Measurements from ENCODE around the gene USP4.
A peak's percentile ranks its signal among the peaks of the same experiment; 100 is the strongest.

USP4 gene

DNA sequence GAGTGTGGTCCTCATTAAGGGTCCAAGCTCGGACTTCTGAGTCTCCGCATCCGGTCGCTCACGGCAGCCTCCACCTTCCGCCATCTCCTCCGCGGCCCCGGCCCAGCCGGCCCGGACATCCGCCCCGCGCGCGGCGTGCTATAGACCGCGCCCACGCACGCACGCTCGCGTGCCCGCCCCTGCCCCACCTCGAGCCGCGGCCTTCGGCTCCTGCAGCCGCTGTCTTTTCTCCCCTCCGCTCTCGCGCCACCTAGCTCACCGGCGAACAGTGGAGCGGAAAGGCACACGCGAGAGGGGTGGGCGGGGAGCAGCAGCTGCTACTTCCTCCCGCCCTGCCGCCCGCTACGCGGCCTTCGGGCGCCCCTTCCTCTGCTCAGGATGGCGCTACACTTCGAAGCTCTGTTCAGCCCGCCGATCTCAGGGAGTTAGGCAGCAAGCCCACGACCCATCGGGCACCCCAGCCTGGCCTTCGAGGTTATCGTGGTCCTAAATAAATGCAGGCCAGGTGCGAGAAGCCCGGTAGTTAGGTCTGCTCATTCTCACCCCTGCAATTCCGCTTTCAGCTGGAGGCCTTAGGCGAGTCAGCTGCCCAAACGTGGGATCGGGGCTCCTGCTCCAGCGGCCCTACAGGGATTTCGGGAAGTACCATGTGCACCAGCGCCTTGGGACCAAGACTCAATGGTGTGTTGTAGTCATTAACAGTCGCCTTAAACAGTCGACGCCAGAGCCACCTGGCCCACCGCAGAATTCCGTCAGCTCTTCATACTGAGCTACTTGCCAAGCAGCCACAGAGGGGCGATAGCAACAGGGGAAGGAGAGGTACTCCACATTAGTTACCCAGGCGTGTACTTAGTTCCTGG, at the start of gene USP4:
Gene USP4, minus strand, starts transcription at position 113 of the 860 bp plus-strand sequence. Its CDS starts 29 bp downstream, at position 84.
- Histone ChIP-seq H3K27ac (peak within 1 kb of the TSS; percentile 87), H3K27me3 (no peaks in the 10 kb centered on the region), H3K36me3 (peaks cover 6 to 18% (median 16%) of the 10 kb centered on the region in 3 donors), H3K4me3 (peak within 1 kb of the TSS; percentile 76 to 83), H3K4me1 (peaks cover 0 to 38% (median 11%) of the 10 kb centered on the region in 4 donors), H3K9me3 (no peaks in the 10 kb centered on the region)
- intact Hi-C loops (cut with DNase I; ENCODE audit: low total_unique reads): loop anchor here (5.0 to 10.0 kb wide), 2 partner anchors 107 to 165 kb away; partner anchors contain the start of gene KLHDC8B
- TF ChIP-seq, protein P1, sequence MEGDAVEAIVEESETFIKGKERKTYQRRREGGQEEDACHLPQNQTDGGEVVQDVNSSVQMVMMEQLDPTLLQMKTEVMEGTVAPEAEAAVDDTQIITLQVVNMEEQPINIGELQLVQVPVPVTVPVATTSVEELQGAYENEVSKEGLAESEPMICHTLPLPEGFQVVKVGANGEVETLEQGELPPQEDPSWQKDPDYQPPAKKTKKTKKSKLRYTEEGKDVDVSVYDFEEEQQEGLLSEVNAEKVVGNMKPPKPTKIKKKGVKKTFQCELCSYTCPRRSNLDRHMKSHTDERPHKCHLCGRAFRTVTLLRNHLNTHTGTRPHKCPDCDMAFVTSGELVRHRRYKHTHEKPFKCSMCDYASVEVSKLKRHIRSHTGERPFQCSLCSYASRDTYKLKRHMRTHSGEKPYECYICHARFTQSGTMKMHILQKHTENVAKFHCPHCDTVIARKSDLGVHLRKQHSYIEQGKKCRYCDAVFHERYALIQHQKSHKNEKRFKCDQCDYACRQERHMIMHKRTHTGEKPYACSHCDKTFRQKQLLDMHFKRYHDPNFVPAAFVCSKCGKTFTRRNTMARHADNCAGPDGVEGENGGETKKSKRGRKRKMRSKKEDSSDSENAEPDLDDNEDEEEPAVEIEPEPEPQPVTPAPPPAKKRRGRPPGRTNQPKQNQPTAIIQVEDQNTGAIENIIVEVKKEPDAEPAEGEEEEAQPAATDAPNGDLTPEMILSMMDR (IDR thresholded peaks at IDR 0.05): peak in 1 of 2 experiments; percentile 20
- peak; percentile 89 to 94 for DNase-seq

DNA sequence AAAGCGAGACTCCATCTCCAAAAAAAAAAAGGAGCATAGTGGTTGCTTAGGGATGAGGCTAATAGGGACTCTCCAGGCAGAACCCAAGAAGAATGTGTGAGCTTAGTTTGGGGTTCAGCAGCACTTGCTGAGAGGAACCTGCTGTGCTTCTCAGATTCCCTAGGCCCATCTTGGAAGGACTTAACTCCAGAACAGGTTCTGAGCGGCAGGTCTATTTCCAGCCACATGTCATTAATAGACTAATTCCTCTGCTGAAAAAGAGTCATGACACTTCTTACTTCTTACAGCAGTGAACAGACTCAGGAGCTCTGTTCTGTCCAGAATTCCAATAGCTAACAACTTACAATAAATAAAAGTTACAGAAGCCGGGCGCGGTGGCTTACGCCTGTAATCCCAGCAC, 49.4 kb upstream of the USP4 start:
- intact Hi-C loops (cut with DNase I; ENCODE audit: low total_unique reads): no loop called here
- Histone ChIP-seq H3K4me1 (peaks cover 0 to 85% (median 25%) of the 10 kb centered on the region in 4 donors), H3K27ac (no peak overlapping the region), H3K36me3 (peaks cover 0 to 2% (median 0%) of the 10 kb centered on the region in 3 donors), H3K4me3 (no peak overlapping the region), H3K27me3 (no peaks in the 10 kb centered on the region), H3K9me3 (no peaks in the 10 kb centered on the region)
- TF ChIP-seq, protein P1 (IDR thresholded peaks at IDR 0.05): no peak
- DNase-seq: no peak

DNA sequence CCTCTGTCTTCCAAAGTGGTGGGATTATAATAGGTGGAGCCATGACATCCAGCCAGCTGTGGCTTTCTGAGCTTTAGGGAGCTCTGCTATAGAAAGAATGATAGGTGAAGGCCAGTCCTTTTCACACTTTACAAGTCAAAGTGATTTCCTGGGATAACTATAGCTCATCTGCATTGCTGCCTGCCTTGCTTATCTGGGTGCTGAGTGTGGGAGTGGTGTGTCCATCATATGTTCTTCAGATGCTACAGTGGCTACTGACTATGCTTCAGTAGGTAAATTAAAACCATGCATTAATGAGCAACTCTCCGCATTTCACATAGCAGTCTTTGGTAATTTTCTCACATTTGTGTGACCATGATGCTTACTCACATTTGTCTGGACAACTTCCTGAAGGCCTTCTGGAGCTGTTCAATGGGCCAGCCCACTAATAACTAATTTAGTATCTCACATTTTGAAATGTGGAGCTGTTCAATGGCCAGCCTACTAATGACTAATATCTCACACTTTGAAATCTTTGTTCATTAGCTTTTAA, 48.5 kb upstream of the USP4 start:
- peaks cover 0 to 87% (median 31%) of the 10 kb centered on the region in 4 donors for H3K4me1 ChIP-seq
- H3K36me3 ChIP-seq: no peaks in the 10 kb centered on the region
- intact Hi-C loops (cut with DNase I; ENCODE audit: low total_unique reads): no loop called here
- H3K4me3 ChIP-seq: no peak overlapping the region
- no peaks in the 10 kb centered on the region for H3K9me3 ChIP-seq
- TF ChIP-seq, protein P1 (IDR thresholded peaks at IDR 0.05): no peak
- H3K27ac ChIP-seq: no peak overlapping the region
- DNase-seq: no peak
- H3K27me3 ChIP-seq: no peaks in the 10 kb centered on the region

DNA sequence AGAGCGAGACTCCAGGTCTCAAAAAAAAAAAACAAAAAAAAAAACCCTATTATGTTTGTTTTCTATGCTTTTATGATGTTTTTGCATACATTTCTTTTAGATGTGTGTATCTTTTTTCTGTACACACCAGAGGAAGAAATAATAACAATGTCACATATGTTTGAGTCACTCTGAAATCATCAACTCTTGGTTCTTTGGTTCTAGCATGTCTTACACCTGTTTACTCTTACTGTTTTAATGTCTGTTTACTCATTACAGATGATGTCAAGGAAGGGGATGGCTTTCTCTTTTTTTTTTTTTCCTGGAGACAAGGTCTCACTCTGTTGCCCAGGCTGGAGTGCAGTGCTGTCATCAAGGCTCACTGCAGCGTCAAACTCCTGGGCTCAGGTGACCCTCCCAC, 47.9 kb upstream of the USP4 start:
- Histone ChIP-seq H3K4me3 (no peak overlapping the region), H3K4me1 (peaks cover 0 to 87% (median 31%) of the 10 kb centered on the region in 4 donors), H3K27ac (no peak overlapping the region), H3K9me3 (no peaks in the 10 kb centered on the region), H3K27me3 (no peaks in the 10 kb centered on the region), H3K36me3 (no peaks in the 10 kb centered on the region)
- DNase-seq: no peak
- intact Hi-C loops (cut with DNase I; ENCODE audit: low total_unique reads): no loop called here
- TF ChIP-seq, protein P1 (IDR thresholded peaks at IDR 0.05): no peak

- no peaks in the 10 kb centered on the region for H3K36me3 ChIP-seq
- no peak overlapping the region for H3K4me3 ChIP-seq
- no peak for DNase-seq
- intact Hi-C loops (cut with DNase I; ENCODE audit: low total_unique reads): no loop called here
- TF ChIP-seq, protein P1 (IDR thresholded peaks at IDR 0.05): no peak
- H3K4me1 ChIP-seq: peaks cover 0 to 84% (median 29%) of the 10 kb centered on the region in 4 donors
- no peak overlapping the region for H3K27ac ChIP-seq
- no peaks in the 10 kb centered on the region for H3K27me3 ChIP-seq
- no peaks in the 10 kb centered on the region for H3K9me3 ChIP-seq
Measured at GRCh38 chr3:49386056-49386756, 46.4 kb upstream of the USP4 start.
